CMK (cell line): ENCODE measurements around the gene PHF21B.
"Not testable (repeated sequence)": the region's sequence is repeated elsewhere in the genome, so short reads cannot be mapped to it uniquely, and the experiment has no call there.

Experiments used
- DNase-seq: peaks from one replicate; pipeline ENCODE4 v3.0.0-alpha.2; 2010; ENCODE audit warnings: low read depth

Gene PHF21B

DNA sequence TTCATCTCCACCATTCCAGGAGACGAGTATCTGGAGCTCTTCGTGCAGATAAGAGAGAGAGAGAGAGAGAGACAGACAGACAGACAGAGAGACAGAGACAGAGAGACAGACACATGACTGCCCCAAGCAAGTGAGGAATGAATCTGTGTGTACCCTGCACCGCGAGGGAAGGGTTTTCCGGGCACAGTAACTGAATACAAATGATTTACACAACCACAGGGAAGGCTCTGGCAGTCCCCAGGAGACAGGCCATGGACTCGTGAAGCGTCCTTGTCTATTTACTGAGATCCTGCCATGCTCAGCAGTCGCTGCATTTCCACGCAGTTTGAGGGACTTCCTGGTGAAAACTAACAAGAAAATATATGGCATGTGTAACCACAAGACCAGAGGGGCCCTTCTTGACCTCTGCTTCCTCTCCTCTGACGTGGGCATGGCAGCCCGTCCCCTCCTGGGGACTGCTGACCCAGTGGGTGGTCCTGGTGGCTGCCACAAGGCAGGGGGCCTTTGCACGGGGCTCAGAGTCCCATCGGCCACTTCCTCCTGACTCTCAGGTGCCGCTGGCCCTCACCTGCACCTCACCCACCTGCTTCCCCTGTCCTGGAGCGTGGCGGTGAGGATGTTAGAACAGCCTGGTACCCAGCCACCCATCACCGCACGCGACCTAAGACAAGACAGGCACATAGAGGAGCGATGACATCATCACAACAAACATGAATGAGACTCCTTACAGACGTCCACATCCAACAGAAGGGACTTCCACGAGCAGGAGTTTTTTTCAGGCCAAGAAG, 75.9 kb downstream of the PHF21B start:
- DNase-seq = no peak

DNA sequence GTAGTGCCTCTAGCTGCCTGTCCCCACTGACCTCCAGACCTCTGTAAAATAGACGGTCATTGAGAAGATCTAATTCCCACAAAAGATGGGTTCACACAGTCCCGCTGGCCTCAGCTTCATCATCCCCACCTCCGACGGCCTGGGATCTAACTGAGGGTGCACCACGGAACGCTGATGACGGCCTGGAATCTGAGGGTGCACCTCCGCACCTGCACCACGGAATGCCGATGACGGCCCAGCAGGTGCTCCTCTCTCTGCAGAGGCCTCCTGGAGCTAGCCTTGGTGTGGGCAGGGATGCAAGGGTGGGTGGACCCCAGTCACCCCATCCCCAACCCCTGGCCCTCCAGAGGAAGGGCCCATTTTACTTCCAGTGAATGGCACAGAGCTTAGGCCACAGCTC, 77.3 kb downstream of the PHF21B start:
- DNase-seq = no peak

DNA sequence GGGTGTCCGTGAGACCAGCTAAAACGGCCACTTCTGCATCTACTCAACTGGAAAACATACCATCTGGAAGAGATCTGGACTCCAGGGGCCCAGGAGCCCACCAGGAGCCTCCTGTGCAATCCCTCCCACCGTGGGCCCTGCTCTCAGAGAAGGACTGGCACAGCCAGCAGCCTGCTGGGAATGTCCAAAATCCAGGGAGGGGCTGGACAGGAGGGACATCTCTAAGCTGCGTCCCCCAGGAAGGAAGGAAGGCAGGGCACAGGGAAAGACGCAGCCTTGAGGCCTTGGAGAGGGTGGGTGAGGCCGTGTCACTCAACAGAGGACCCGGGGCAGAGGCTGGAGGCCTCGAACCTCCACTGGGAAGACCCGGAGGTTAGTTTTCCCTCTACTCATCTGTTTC, 78.0 kb downstream of the PHF21B start:
- no peak for DNase-seq

DNA sequence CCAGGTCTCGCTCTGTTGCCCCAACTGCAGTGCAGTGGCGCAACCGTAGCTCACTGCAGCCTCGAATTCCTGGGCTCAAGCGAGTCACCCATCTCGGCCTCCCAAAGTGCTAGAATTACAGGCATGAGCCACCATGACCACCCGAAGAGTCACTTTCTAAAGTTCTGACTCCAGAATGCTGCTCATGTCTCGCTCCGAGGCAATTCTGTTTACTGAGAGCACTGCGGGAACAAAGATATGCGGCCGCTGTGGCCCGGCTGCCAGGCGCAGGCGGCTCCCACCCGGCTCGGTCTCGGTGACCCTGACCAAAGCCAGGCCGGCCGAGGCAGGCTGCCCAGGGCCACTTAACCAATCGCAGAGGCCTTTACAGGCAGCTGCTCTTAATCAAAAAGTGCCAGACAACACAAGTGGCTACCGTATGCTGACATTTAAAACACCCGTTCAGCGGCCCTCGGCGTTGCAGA, 78.7 kb downstream of the PHF21B start:
- no peak for DNase-seq

DNA sequence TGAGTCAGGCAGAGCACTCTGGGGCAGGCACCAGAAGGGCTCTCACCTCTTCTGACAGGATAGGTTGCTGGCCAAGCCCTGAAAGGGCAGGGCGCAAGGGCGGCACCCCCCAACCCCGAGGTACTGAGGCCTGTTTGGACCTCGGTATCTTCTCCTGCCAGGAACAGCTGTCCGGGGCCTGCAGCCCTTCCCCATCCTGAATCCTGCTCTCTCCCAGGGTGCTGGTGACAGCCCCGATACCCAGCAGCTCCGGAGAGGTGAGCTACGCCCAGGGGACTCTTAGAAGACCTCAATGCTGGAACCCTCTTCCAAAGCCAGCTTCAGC, 79.1 kb downstream of the PHF21B start:
- DNase-seq = no peak

DNA sequence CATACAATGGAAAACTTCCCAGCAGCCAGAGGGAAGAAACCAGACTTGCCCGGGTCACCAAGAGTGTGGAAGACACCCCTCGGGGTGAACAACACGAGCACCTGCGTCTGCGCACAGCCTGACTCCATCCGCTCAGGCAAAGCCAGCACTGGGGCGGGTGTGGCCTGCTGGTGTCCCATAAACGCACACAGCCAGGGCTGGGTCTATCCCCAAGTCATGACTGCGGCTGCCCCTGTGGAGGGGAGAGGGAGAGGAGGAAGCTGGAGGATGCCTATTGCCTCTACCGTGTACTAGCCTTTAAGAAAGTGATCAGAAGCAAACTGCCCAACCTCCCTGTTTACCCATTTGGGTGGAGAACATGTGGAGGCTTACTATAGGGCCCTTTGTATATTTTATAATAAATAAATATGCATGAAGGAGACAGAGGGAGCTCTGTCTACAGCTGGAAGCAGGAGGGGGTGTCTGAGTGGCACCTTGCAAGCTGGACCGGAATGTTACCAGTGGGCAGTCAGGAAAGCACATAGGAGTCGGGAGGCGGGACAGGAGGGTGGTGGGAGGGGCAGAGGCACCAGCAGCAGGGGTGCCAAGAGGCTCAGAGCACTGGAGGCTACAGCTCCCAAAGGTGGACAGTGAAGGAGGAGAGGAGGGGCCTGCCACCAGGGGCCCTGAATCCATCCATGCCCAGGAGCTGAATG, 79.6 kb downstream of the PHF21B start:
- no peak for DNase-seq

DNA sequence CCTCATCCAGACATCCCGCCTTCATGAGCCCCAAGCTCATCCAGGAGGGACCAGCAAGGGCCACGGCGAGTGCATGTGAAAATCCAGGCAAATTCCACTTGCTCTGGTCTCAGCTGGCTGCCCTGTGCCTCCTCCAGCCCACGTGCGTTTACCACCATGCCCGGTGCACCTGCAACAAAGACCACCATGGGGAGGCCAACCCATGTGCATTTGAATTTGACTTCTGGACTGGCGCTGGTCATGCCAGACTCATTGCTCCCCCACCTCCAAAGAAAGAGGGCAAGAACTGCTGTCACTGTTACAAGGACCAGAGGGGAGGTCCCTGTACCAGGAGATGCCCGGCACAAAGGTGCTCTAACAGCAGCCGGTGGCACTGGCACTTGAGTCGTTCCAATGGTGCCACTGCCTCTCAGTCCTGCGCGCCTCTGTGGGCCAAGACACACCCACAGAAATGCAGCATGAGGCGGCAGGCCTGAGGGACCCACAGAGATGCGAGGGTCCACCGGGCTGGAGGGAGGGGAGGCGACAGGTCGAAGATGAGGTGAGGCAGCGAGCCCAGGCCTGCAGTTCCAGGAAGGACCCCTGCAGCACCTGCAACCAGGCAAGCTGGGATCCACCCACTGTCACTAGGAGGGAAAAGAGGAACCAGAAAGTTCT, 80.3 kb downstream of the PHF21B start:
- no peak for DNase-seq

DNA sequence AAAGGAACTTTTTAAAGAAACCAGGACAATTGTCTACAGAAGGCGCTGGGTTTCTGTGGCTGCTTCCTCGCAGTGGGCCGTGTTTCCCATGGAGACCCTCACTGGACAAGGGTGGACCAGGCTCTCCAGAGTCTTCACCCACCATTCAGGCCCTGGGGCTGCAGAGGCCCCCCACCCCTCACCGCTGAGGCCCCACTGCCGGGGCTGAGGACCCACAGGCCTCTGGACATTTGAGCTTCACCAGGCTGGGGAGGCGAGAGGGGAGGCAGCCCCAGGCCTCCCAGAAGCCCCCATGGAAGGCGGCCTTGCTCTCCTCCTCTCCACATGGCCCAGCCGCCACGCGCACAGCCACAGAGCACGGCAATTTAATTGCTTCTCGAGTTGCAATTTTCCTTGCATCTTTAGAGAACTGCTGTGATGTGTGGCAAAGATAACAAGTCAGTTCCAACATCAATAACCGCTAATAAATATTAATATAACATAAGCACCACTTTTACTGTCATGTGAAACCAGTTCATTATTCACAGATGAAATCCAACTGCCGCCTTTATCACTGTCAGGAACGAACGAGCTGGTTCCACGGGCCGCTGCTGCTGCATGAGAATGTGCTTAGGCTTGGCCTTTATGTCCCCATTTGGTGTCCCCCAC, 81.0 kb downstream of the PHF21B start:
- DNase-seq = no peak

DNA sequence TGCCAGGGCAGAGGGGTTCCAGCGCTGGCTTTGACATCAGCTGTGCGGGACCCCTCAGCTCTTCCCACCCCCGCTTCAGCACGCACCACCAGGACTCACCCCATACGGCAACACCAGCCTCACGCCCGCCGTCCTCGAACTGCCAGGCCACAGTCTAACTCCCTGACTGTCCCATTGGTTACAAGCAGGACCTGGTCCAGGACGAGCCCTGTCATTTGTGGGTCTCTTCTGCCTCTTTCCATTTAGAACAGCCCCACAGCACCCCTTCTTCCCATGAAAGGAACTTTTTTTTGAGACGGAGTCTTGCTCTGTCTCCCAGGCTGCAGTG, 81.7 kb downstream of the PHF21B start:
- DNase-seq = no peak

DNA sequence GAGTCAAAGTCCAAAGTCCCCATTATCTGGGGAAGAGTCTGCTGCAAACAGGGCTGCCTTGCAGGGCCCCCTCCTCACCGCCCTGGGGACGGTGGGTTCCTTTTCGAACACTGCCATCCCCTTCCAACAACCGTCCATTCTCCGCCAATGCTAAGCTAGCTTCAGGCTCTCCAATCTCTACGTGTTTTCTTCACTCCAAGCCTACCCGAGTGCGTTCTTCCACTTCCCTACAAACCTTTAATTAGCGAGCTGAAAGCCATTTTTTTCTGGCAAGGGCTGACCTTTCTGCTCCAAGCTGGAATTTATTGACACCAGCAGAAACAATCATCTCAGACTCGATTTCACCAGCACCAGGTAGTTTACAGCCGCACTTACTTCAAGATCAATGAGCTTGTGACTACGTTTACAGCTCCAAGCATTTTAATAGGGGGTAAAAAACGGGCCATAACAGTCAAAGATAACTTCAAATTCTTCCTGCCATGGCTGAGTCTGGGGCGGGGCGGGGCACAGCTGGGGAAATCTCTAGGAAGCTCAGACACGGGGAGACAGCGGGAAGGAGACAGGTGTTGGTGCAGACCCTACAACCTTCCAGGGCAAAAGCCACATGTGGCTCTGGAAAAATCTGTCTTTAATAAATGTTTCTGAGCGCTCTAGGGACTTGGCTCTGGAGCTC, 82.2 kb downstream of the PHF21B start:
- no peak for DNase-seq

DNA sequence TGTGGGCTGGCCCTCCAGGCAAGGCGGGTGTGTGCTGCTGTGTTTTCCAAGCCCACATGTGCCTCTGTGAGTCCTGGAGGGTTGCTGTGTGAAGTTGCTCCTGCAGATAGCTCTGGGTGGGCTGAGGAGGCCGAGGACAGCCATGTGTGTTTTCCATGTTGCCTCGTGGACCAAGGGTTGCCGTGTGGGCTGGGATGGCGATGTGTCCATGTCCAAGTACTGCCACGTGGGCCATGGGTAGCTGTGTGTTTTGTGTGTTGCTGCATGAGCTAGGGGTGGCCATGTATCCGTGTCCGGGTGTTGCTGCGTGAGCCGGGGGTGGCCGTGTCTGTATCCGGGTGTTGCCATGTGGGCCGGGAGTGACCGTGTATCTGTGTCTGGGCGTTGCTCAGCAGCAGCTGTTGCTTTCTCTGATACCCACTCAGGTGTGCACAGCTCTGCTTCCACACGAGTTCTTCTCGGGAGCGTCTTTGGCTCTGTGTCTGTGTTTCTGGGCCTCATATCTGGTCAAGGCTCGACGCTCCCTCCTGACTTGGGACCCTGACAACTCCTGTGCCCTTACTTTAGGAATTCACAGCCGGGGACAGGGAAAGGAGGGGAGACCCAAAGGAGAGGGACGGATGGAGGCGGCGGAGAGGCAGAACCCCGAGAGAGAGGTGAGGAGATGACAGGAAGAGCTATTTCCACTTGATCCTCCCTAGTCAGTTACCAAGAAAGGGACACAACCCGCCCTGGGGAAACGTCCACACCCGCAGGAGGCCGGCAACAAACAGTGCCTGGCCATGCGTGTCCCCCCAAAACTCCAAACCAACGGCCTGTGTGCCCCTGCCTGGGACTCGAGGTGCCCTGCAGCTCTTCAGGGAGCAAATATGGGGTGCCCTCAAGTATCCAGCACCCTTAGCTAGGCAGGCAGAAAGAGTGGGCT, 83.1 kb downstream of the PHF21B start:
- no peak for DNase-seq

DNA sequence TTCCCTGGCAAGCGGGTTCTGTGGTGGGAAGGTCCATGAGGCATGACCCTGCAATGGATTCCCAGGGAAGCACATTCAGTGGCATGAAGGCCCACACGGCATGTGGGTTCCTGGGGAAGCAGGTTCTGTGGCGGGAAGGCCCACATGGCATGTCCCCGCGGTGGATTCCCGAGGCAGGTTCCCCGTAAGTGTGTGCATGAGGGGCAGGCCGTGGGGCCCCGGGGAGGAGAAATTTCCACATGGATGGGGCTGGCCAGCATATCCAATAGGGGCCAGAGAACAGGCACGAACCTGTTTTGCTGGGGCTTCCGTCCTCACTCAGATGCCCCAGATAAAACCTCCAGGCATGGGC, 83.7 kb downstream of the PHF21B start:
- no peak for DNase-seq

DNA sequence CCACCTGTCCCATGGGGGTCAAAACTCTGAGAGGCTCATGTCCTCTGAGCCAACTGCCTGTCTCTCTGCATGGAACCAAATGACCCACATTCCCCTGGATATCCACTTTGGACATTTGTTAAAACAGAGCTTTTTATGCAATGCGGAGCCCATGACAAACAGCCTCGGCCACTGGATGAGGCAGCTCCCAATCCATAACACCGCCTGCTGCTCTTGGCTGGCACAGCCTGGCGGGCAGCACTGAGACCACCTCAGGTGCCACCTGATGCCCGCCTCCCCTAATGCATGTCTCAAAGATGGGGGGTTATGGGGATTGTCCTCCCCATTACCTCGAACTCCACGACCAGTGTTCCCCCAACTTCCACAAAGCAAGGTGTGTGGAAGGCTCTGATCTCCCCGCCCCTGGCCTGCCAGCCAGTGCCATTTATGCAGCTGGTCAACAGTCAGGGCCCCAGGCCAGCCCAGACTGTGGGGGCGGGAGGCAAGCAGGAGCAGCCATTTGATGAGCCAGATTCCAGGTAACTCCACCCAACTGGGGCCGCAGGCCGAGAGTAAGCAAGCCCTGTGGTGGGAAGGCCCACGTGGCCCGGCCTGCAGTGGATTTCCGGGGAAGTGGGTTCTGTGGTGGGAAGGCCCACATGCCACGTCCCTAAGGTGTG, 84.2 kb downstream of the PHF21B start:
- no peak for DNase-seq

DNA sequence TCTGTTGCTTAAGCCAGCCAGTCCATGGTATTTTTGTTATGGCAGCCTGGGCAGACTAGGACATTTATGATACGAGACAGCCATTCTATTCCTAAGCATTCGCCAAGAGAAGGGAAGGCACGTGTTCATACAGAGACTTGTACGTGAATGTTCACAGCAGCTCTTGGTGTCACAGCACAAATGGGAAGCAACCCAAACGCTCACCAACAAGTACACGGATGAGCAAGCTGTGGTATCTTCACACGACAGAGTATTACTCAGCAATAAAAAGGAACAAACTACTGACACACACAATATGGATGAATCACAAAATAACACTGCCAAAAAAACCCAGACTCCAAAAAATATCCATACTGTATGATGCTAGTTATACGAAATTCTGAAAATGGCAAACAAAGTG, 85.1 kb downstream of the PHF21B start:
- DNase-seq = no peak

DNA sequence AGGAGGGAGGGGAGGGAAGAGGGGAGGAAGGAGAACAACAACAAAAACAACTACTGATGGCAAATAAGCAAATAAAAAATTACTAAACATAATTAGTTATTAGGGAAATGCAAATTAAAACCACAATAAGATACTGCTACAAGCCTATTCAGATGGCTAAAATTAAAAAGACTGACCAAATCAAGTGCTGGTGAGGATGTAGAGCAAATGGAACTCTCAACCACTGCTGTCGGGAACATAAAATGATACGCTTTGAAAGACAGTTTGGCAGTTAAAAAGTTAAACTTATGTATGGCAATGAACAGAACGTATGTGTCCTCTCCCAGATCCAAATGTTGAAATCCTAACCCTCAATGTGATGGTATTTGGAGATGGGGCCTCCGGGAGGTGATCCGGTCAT, 85.7 kb downstream of the PHF21B start:
- DNase-seq = no peak

DNA sequence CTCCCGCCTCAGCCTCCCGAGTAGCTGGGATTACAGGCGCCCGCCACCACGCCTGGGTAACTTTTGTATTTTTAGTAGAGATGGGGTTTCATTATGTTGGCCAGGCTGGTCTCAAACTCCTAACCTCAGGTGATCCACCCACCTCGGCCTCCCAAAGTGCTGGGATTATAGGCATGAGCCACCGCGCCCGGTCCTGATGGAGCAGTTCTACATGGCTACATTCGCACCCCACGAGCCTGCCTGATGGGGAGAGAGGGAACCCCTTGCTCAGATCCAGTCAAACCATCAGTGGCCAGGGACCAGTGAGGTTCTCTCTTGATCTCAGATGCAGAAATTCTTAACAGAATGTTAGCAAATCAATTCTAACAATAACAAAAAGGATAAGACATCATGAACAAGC, 88.0 kb downstream of the PHF21B start:
- DNase-seq = not testable (repeated sequence)

DNA sequence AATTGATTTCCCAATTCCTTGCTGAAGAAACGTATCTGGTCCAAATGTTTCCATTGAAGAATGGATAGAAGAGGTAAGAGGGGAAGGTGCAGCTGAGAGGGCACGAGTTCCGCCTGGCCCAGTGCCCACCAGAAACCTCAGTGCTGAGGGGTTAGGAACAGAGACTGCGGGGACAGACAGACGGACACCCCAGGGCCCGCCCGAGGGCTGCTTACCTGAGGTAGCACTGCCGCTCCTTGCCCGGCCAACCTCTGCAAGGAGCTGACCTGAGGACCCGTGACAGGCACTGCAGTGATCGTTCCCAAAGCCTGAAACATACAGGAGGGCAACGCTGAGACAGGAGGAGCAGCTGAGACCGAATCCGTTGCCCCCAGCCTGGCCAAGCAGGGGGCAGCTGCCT, 89.6 kb downstream of the PHF21B start:
- DNase-seq = no peak

DNA sequence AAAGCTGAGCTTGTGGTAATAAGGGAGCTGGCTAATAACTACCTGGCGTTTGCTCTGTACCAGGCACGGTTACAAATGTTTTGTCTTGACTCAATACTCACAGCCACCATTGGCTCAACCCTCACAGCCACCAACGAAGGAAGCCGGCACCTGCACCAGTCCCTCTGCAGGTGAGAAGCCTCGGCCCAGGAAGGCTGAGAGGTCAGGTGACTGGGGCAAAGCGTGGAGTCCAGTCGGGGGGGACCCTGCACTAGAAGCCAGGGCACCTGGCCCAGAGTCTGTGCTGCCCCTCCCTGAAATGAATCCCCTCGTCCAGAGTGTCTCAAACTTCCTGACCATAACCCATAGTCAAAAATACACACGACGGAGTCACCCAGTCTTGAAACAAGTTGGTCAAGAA, 90.1 kb downstream of the PHF21B start:
- no peak for DNase-seq

DNA sequence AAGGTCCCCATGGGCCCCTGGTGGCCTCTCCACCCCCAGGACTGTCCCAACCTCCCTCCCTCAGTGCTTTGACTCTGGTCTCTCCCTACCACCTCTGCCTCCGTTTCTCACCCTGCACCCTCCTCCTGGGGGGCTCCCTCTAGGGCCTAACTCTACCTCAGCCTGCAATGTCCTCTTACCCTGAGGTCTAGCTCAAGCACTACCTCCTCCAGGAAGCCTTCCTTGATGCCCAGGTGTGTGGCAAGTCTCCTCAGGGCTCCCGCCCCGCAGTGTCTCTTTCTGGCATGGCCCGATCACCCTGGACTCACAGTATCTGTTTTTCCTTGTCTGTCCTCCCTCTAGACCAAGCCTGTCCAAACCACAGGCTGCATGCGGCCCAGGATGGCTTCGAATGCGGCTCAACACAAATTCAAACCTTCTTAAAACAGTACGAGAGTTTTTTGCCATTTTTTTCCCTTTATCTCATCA, 90.8 kb downstream of the PHF21B start:
- DNase-seq = no peak

DNA sequence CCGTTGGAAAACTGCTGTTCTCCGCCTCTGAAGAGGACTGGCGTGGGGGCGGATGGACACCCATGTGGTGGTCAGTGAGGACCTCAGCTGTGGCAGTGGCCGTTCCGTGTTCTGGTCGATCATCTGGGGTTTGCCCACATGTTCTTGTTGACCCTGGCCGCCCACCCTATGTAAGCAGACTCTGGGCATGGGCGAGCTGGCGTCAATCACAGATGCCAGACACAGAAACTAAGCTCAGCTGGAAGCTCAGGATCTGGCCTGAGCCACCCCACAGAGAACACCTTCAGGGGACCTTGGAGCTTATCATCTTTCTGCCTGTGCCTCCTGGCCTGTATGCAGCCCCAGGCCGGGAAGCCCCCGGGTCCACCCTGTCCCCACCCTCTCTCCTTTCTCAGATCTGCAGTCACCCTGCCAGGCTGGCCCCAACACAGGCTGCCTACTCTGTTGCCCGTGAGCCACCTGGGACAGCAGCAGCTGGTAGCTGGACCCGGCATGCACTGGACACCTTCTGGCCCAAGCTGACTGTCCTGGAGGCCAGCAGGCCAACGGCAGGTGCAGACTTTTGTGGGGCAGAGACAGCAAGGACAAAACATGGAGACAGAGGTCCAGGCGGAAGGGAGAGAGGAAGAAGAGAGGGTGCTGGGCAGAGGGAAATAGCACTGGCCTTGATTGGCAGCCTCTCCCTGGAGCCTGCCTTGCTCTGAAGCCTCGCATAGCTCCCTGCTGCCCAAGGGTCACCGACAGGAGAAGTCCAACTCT, 91.5 kb downstream of the PHF21B start:
- DNase-seq = no peak
